Natural killer cell (primary cell): Measurements from ENCODE around the gene TTK. TPM values are rescaled to one million over a fixed set of nuclear protein-coding genes. Genes with fewer than 3 reads are reported as not detected.

Source experiments
- ATAC-seq, 3 donors: fragments of 150-1000 bp in 2 of 3; fragments of 200-7000 bp in 1 of 3; cut with Tn5 transposase; 1 replicate in 1 of 3; 2 replicates in 2 of 3; pipeline ENCODE4 v1.10.0; 2021; ENCODE audit warnings: mild to moderate bottlenecking in 2 of 3, moderate library complexity in 2 of 3
- DNase-seq, 2 donors: peaks; one replicate each; pipeline versions ENCODE4 v3.0.0 to v3.0.0-alpha.2; 2013 to 2021; ENCODE audit warnings: mixed read lengths in 1 of 2
- H3K27ac ChIP-seq: one replicate; pipeline ENCODE4 v1.5.1; 2013; ENCODE audit warnings: mild to moderate bottlenecking, low read length
- H3K27me3 ChIP-seq: one replicate; pipeline ENCODE4 v1.6.1; 2013; ENCODE audit warnings: low read length; ENCODE audit not compliant: control insufficient read depth, insufficient read depth
- H3K36me3 ChIP-seq: one replicate; pipeline ENCODE4 v1.6.1; 2013; ENCODE audit warnings: low read length; ENCODE audit not compliant: control insufficient read depth, insufficient read depth
- H3K4me1 ChIP-seq: one replicate; pipeline ENCODE4 v1.6.1; 2013; ENCODE audit warnings: low read length; ENCODE audit not compliant: control insufficient read depth, insufficient read depth
- H3K4me3 ChIP-seq: one replicate; pipeline ENCODE4 v1.5.1; 2013; ENCODE audit warnings: low read length
- H3K9me3 ChIP-seq: one replicate; pipeline ENCODE4 v1.6.1; 2013; ENCODE audit warnings: low read length; ENCODE audit not compliant: control insufficient read depth, insufficient read depth
- H3K27ac Mint-ChIP-seq, 2 donors: one replicate each; pipeline ENCODE4 v1.8.0; 2022; ENCODE audit warnings: mild to moderate bottlenecking in 2 of 2, mixed read lengths in 2 of 2, moderate library complexity in 1 of 2
- H3K27me3 Mint-ChIP-seq, 2 donors: one replicate each; pipeline ENCODE4 v1.8.0; 2022; ENCODE audit warnings: low read depth in 2 of 2, mixed read lengths in 2 of 2
- H3K36me3 Mint-ChIP-seq: one replicate; pipeline ENCODE4 v1.8.0; 2022; ENCODE audit warnings: mixed read lengths
- H3K4me1 Mint-ChIP-seq, 2 donors: one replicate each; pipeline ENCODE4 v1.8.0; 2022; ENCODE audit warnings: mixed read lengths in 2 of 2
- H3K4me3 Mint-ChIP-seq: one replicate; pipeline ENCODE4 v1.8.0; 2022; ENCODE audit warnings: mild to moderate bottlenecking, moderate library complexity, mixed read lengths
- H3K9me3 Mint-ChIP-seq, 2 donors: one replicate each; pipeline ENCODE4 v1.8.0; 2022; ENCODE audit warnings: mixed read lengths in 2 of 2
- CTCF ChIP-seq: fragments of 200-600 bp; IDR thresholded peaks from one replicate; pipeline ENCODE4 v1.8.0; 2022; ENCODE audit warnings: antibody characterized with exemption
- WGBS: methylation state at CpG from one replicate; pipeline ENCODE4 v1.1.7; 2013; ENCODE audit warnings: missing lambda C conversion rate; ENCODE audit not compliant: insufficient coverage; 5-methylcytosine and 5-hydroxymethylcytosine counted together
- intact Hi-C: fragments of 100-400 bp; cut with micrococcal nuclease; formaldehyde crosslinking; loops from one replicate; pipeline ENCODE4 v1.14.2; 2022
- total RNA-seq, 4 donors: library from RNA; stranded (reverse); fragments of 120-200 nt in 1 of 4; gene quantifications; one replicate each; pipeline versions ENCODE4 v1.2.3 to v1.2.4, GENCODE V29; 2013 to 2022

TTK gene
- total RNA-seq, 3 donors from 2014 or later (not counting 1 experiment from before 2014, with no cell fraction given), result 0.87 to 1.7 (median 1.2) TPM

GRCh38 chr6:80020381-80021120 is 16.1 kb downstream of the TTK start:
- DNase-seq, result no peak
- no peak overlapping the region for H3K4me3 Mint-ChIP-seq
- no peak for TF ChIP-seq CTCF
- intact Hi-C loops, result no loop called here
- no peak overlapping the region for H3K27ac ChIP-seq
- H3K9me3 Mint-ChIP-seq, result no peaks in the 10 kb centered on the region
- no peaks in the 10 kb centered on the region for H3K4me1 Mint-ChIP-seq
- H3K27me3 ChIP-seq, result no peaks in the 10 kb centered on the region
- no peaks in the 10 kb centered on the region for H3K27me3 Mint-ChIP-seq
- H3K36me3 ChIP-seq, result no peaks in the 10 kb centered on the region
- H3K27ac Mint-ChIP-seq, result no peak overlapping the region
- no peak overlapping the region for H3K4me3 ChIP-seq
- no peaks in the 10 kb centered on the region for H3K4me1 ChIP-seq
- ATAC-seq, result no peak
- H3K9me3 ChIP-seq, result no peaks in the 10 kb centered on the region
- WGBS, result over 99% methylated on average over 7 of the region's 7 CpGs
- H3K36me3 Mint-ChIP-seq, result no peaks in the 10 kb centered on the region

- Histone ChIP-seq H3K27ac (no peak overlapping the region), H3K9me3 (no peaks in the 10 kb centered on the region), H3K4me1 (no peaks in the 10 kb centered on the region), H3K27me3 (no peaks in the 10 kb centered on the region), H3K4me3 (no peak overlapping the region), H3K36me3 (no peaks in the 10 kb centered on the region)
- Mint-ChIP-seq H3K4me3 (no peak overlapping the region), H3K27ac (no peak overlapping the region), H3K4me1 (no peaks in the 10 kb centered on the region), H3K27me3 (no peaks in the 10 kb centered on the region), H3K9me3 (no peaks in the 10 kb centered on the region), H3K36me3 (no peaks in the 10 kb centered on the region)
- intact Hi-C loops, result no loop called here
- ATAC-seq (no peak), DNase-seq (no peak)
- no peak for TF ChIP-seq CTCF
- 100% methylated on average over 2 of the region's 3 CpGs for WGBS
These were observed 16.7 kb downstream of the TTK start for GRCh38 chr6:80021131-80021530.

GRCh38 chr6:80021591-80021990 is 17.1 kb downstream of the TTK start:
- no peak overlapping the region for H3K27ac Mint-ChIP-seq
- no peak overlapping the region for H3K27ac ChIP-seq
- no peaks in the 10 kb centered on the region for H3K9me3 Mint-ChIP-seq
- 100% methylated on average over 2 of the region's 3 CpGs for WGBS
- H3K4me3 Mint-ChIP-seq, result no peak overlapping the region
- H3K4me1 ChIP-seq, result no peaks in the 10 kb centered on the region
- intact Hi-C loops, result no loop called here
- no peaks in the 10 kb centered on the region for H3K27me3 ChIP-seq
- DNase-seq (no peak), ATAC-seq (no peak)
- no peak overlapping the region for H3K4me3 ChIP-seq
- H3K36me3 ChIP-seq, result no peaks in the 10 kb centered on the region
- no peaks in the 10 kb centered on the region for H3K9me3 ChIP-seq
- H3K4me1 Mint-ChIP-seq, result no peaks in the 10 kb centered on the region
- no peaks in the 10 kb centered on the region for H3K36me3 Mint-ChIP-seq
- TF ChIP-seq CTCF, result no peak
- no peaks in the 10 kb centered on the region for H3K27me3 Mint-ChIP-seq

- WGBS, result 71% methylated on average over 4 of the region's 4 CpGs
- H3K27ac ChIP-seq, result no peak overlapping the region
- no peaks in the 10 kb centered on the region for H3K27me3 Mint-ChIP-seq
- H3K27ac Mint-ChIP-seq, result no peak overlapping the region
- no peaks in the 10 kb centered on the region for H3K4me1 ChIP-seq
- no peaks in the 10 kb centered on the region for H3K36me3 ChIP-seq
- no peak overlapping the region for H3K4me3 ChIP-seq
- no peaks in the 10 kb centered on the region for H3K9me3 Mint-ChIP-seq
- ATAC-seq (no peak), DNase-seq (no peak)
- H3K4me3 Mint-ChIP-seq, result no peak overlapping the region
- no peaks in the 10 kb centered on the region for H3K4me1 Mint-ChIP-seq
- TF ChIP-seq CTCF, result no peak
- H3K36me3 Mint-ChIP-seq, result no peaks in the 10 kb centered on the region
- intact Hi-C loops, result no loop called here
- H3K27me3 ChIP-seq, result no peaks in the 10 kb centered on the region
- no peaks in the 10 kb centered on the region for H3K9me3 ChIP-seq
These were observed 18.4 kb downstream of the TTK start for GRCh38 chr6:80022803-80023202.
